Liver (tissue), 9 donors: ENCODE results near the gene PPP3R2. TPM values are rescaled to one million over a fixed set of nuclear protein-coding genes. Genes with fewer than 3 reads are reported as not detected.

ENCODE experiments used
- DNase-seq: peaks from one replicate; pipeline ENCODE4 v3.0.0-alpha.2; 2017; ENCODE audit warnings: low spot score
- H3K27ac ChIP-seq, 2 donors: one replicate each; pipeline ENCODE4 v1.7.0; 2013; ENCODE audit warnings: inconsistent platforms in 2 of 2, low read length in 2 of 2, control low read depth in 1 of 2, low read depth in 1 of 2, mild to moderate bottlenecking in 1 of 2
- H3K27me3 ChIP-seq, 4 donors: one replicate each; pipeline versions ENCODE4 v1.6.1 to v1.7.0; 2013; ENCODE audit warnings: low read length in 3 of 4, inconsistent platforms in 1 of 4, mild to moderate bottlenecking in 1 of 4, moderate library complexity in 1 of 4; ENCODE audit not compliant: control insufficient read depth in 4 of 4, insufficient read depth in 4 of 4
- H3K36me3 ChIP-seq, 4 donors: one replicate each; pipeline versions ENCODE4 v1.6.1 to v1.7.0; 2013; ENCODE audit warnings: low read length in 3 of 4, mild to moderate bottlenecking in 3 of 4, low read depth in 1 of 4, moderate library complexity in 1 of 4; ENCODE audit not compliant: control insufficient read depth in 4 of 4, insufficient read depth in 3 of 4
- H3K4me1 ChIP-seq, 4 donors: one replicate each; pipeline versions ENCODE4 v1.6.1 to v1.7.0; 2013; ENCODE audit warnings: low read length in 3 of 4, mild to moderate bottlenecking in 3 of 4, moderate library complexity in 1 of 4; ENCODE audit not compliant: control insufficient read depth in 4 of 4, insufficient read depth in 4 of 4
- H3K4me3 ChIP-seq, 3 donors: one replicate each; pipeline versions ENCODE4 v1.6.1 to v1.7.0; 2013; ENCODE audit warnings: low read length in 3 of 3, control low read depth in 1 of 3, low read depth in 1 of 3, mild to moderate bottlenecking in 1 of 3
- H3K9ac ChIP-seq, 2 donors: one replicate each; pipeline ENCODE4 v1.7.0; 2013; ENCODE audit warnings: low read length in 2 of 2, mild to moderate bottlenecking in 2 of 2, moderate library complexity in 2 of 2, control low read depth in 1 of 2, low read depth in 1 of 2
- H3K9me3 ChIP-seq, 4 donors: one replicate each; pipeline versions ENCODE4 v1.6.1 to v1.7.0; 2013; ENCODE audit warnings: low read length in 3 of 4; ENCODE audit not compliant: control insufficient read depth in 4 of 4
- EGR1 ChIP-seq, 2 donors: IDR thresholded peaks; 2 replicates each; pipeline ENCODE4 v1.6.1; 2016 to 2018; ENCODE audit warnings: antibody characterized with exemption in 2 of 2, low read depth in 2 of 2
- FOXA1 ChIP-seq: IDR thresholded peaks from 2 replicates; pipeline ENCODE4 v1.6.1; 2016; ENCODE audit warnings: antibody characterized with exemption
- FOXA2 ChIP-seq: IDR thresholded peaks from 2 replicates; pipeline ENCODE4 v1.6.1; 2016; ENCODE audit warnings: antibody characterized with exemption
- GABPA ChIP-seq, 2 donors: IDR thresholded peaks in 1 of 2; conservative IDR thresholded peaks in 1 of 2; 2 replicates each; pipeline ENCODE4 v1.6.1; 2016; ENCODE audit warnings: antibody characterized with exemption in 2 of 2, mild to moderate bottlenecking in 1 of 2, moderate library complexity in 1 of 2
- HNF4A ChIP-seq, 2 donors: conservative IDR thresholded peaks; 2 replicates each; pipeline ENCODE4 v1.6.1; 2016; ENCODE audit warnings: antibody characterized with exemption in 2 of 2, mild to moderate bottlenecking in 2 of 2
- HNF4G ChIP-seq: IDR thresholded peaks from 2 replicates; pipeline ENCODE4 v1.6.1; 2016; ENCODE audit warnings: antibody characterized with exemption
- JUND ChIP-seq, 2 donors: IDR thresholded peaks; 2 replicates each; pipeline ENCODE4 v1.6.1; 2016; ENCODE audit warnings: antibody characterized with exemption in 2 of 2
- MAX ChIP-seq: IDR thresholded peaks from 2 replicates; pipeline ENCODE4 v1.6.1; 2016; ENCODE audit warnings: antibody characterized with exemption
- NR2F2 ChIP-seq: IDR thresholded peaks from 2 replicates; pipeline ENCODE4 v1.6.1; 2016; ENCODE audit warnings: antibody characterized with exemption
- RAD21 ChIP-seq, 2 donors: IDR thresholded peaks; 2 replicates each; pipeline ENCODE4 v1.6.1; 2016; ENCODE audit warnings: antibody characterized with exemption in 2 of 2, mild to moderate bottlenecking in 2 of 2
- REST ChIP-seq: IDR thresholded peaks from 2 replicates; pipeline ENCODE4 v1.6.1; 2016; ENCODE audit warnings: antibody characterized with exemption, mild to moderate bottlenecking
- RXRA ChIP-seq, 2 donors: IDR thresholded peaks; 2 replicates each; pipeline ENCODE4 v1.6.1; 2017 to 2018; ENCODE audit warnings: antibody characterized with exemption in 2 of 2, mild to moderate bottlenecking in 1 of 2
- TAF1 ChIP-seq: conservative IDR thresholded peaks from 2 replicates; pipeline ENCODE4 v1.6.1; 2016; ENCODE audit warnings: antibody characterized with exemption, mild to moderate bottlenecking
- ZBTB33 ChIP-seq: IDR thresholded peaks from 2 replicates; pipeline ENCODE4 v1.6.1; 2016; ENCODE audit warnings: antibody characterized with exemption
- WGBS: extraction: QIAGEN DNeasy Blood & Tissue Kit; methylation state at CpG from one replicate; pipeline ENCODE4 v1.1.7; 2013; 5-methylcytosine and 5-hydroxymethylcytosine counted together
- polyA plus RNA-seq, 2 donors: library from polyadenylated mRNA; stranded (reverse) in 1 of 2; unstranded in 1 of 2; fragments of 200-250 nt in 1 of 2; fragments of >200 nt in 1 of 2; fragmentation: Nextera tagmentation in 1 of 2; extraction: Ambion mirVana in 1 of 2; gene quantifications; one replicate each; pipeline versions ENCODE4 v1.2.1 to v1.2.3, GENCODE V29; 2013 to 2015
- total RNA-seq, 2 donors: library from RNA; depleted of rRNA; stranded (reverse); fragments of >200 nt; gene quantifications; one replicate each; pipeline ENCODE4 v1.2.3, GENCODE V29; 2014
- donor health status: healthy.
- donor health status: healthy.
- donor health status: healthy.
- donor health status: healthy.
- donor health status: healthy.

PPP3R2 gene
- total and polyA plus RNA-seq, 4 donors, result 0.08 TPM; not detected in 3

DNA sequence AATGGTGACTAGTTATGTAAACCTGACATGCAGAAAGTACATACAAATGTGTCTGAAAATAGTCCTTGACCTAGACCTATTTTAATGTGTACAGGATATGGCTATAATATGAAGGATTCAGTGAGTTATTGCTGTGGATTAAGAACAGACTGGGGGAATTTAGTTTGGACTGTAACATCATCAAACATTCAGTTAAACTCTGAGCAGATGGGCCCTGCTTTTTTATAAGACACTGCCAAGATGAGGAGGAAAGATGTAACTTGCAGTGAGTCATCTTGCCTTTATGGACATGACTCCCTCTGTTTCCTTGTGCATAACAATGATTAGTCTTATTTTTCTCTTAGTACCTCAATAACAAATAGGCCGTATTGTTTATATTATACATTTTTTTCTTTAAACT lies 12.2 kb downstream of the PPP3R2 start:
- Histone ChIP-seq H3K9ac (no peak overlapping the region), H3K36me3 (no peaks in the 10 kb centered on the region), H3K27ac (no peak overlapping the region), H3K9me3 (no peaks in the 10 kb centered on the region), H3K4me1 (no peaks in the 10 kb centered on the region), H3K4me3 (no peak overlapping the region), H3K27me3 (no peaks in the 10 kb centered on the region)
- no peak for TF ChIP-seq HNF4G
- TF ChIP-seq HNF4A (conservative IDR thresholded peaks at IDR 0.05), result no peak
- TF ChIP-seq RAD21 (IDR thresholded peaks at IDR 0.05), result no peak
- no peak for TF ChIP-seq FOXA2
- no peak for TF ChIP-seq MAX
- TF ChIP-seq JUND (IDR thresholded peaks at IDR 0.05), result no peak
- DNase-seq, result no peak
- WGBS, result 82% methylated on average over 1 of the region's 1 CpG

DNA sequence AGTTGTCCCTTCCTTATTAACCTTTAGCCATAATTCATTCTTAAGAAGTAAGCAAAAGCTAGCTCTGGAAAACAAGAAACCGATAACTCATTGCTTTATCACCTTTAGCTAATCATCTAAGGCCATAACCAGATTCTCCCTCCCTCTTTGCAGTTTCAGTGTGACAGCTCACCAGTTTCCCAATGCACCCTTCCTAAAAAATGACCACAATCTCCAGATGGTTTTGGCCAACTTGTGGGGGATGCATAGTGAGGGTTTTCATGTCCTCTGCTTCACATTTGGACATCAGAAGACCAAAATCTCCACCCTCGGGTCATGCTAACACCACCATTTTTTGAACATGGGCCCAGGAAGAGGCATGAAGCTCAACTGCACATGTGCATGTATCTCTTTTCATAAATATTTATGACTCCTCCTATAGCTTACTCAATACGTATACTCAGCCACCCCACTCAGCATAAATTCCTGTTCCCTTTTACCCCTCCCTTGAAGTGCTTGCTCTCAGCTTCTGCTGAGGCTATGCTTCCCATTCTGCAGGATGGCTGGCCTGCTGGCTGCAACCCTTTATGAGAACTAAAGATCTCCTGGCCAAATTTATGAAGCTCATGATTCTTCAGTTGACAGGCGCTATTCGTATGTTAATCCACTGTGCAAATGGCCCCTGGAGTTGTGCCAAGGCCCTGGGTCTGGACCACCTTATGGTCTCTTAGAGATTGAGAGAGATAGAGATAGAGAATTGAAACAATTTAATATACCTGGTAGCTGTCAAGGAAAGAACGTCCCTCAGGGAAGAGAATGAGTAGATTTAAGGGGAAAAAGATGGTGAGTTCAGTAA lies 14.8 kb downstream of the PPP3R2 start:
- Histone ChIP-seq H3K36me3 (no peaks in the 10 kb centered on the region), H3K4me3 (no peak overlapping the region), H3K9ac (no peak overlapping the region), H3K4me1 (peaks cover 0 to 8% (median 5%) of the 10 kb centered on the region in 4 donors), H3K27me3 (no peaks in the 10 kb centered on the region), H3K9me3 (no peaks in the 10 kb centered on the region), H3K27ac (no peak overlapping the region)
- 84% methylated on average over 6 of the region's 6 CpGs for WGBS
- TF ChIP-seq REST (no peak), RXRA (IDR thresholded peaks at IDR 0.05) (no peak), RAD21 (IDR thresholded peaks at IDR 0.05) (no peak), EGR1 (IDR thresholded peaks at IDR 0.05; ENCODE audit: low read depth in 2 of 2) (no peak), JUND (IDR thresholded peaks at IDR 0.05) (no peak), ZBTB33 (no peak), GABPA (IDR thresholded peaks at IDR 0.05 in 1 of 2, conservative IDR thresholded peaks at IDR 0.05 in 1 of 2) (no peak), FOXA1 (no peak), HNF4A (conservative IDR thresholded peaks at IDR 0.05) (no peak), TAF1 (no peak), NR2F2 (no peak)
- DNase-seq, result no peak
